ENCODE results near the gene ZNF584. TPM values are rescaled to one million over a fixed set of nuclear protein-coding genes. Genes with fewer than 3 reads are reported as not detected.

Gene ZNF584
- total RNA-seq, 2 experiments from 2014 or later, result 9.8 to 10.4 TPM

DNA sequence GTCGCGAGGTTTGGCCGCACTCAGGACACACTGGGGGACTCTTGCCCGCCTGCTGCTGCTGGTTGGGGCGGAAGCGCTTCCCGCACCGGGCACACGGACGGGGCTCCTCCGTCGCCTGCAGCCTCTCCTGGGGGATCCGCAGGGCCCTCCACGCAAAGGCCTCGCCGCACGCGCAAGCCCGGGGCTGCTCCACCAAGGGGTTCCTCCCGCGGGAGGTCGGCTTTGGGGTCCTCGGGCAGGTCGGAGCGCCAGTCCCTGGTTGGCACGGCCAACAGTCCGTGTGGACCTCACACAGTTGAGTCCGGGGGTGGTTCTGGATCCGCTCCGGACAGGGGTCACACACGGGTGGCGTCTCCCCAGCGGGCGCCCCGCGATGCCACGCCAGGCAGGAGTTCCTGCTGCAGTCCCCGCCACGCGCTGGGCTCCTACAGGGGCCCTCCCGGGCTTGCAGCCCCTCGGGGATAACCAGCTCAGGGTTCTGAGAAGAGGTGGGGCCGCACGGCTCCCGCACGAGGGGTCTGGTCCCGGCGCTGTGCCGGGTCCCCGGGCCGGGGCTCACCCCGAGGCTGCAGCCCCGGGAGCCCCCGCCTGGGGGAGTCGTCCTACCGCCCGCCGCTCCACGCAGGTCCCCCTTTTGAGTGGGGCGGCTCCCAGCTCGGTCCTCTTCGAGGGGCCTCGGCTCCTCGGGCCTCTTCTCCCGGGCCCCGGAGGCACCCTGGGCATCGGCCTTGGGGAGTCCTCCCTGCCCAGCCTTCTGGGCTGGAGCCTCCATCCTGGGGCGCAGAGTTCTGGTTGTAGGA is 39.7 kb upstream of the ZNF584 start:
- DNase-seq (ENCODE audit: low spot score), result no peak
- intact Hi-C loops (cut with micrococcal nuclease; ENCODE audit: unreplicated experiment), result no loop called here
- ChIA-PET CTCF (ENCODE audit: unreplicated experiment) (no interaction called here), POLR2A (no interaction called here)
- no peaks in the 10 kb centered on the region for H4K20me1 ChIP-seq (ENCODE audit: insufficient read depth, low read length)
- no peaks in the 10 kb centered on the region for H3K36me3 ChIP-seq (ENCODE audit: insufficient read depth, low read length)
- H3K4me1 ChIP-seq (ENCODE audit: insufficient read depth, low read length, poor library complexity, severe bottlenecking), result peaks cover 12% of the 10 kb centered on the region
- no peaks in the 10 kb centered on the region for H3K9me3 ChIP-seq (ENCODE audit: low read length)
- no TSS peak for BruUV-seq (replicated peaks)
- no peaks in the 10 kb centered on the region for H3K9me2 ChIP-seq (ENCODE audit: insufficient read depth, low read length)
- no peaks in the 10 kb centered on the region for H3K79me2 ChIP-seq (ENCODE audit: insufficient read depth, low read depth, low read length)
- TF ChIP-seq EZH2phosphoT487 (IDR thresholded peaks at IDR 0.05; ENCODE audit: borderline replicate concordance, low read depth, low read length) (no peak), CTCF (conservative IDR thresholded peaks at IDR 0.05; ENCODE audit: low read length) (no peak)
- H2AFZ ChIP-seq (ENCODE audit: low read length), result no peak overlapping the region
- H3K27ac ChIP-seq (ENCODE audit: low read depth, low read length, poor library complexity, severe bottlenecking), result no peak overlapping the region
- no peak overlapping the region for H3K4me2 ChIP-seq (ENCODE audit: low read length)
- no peak overlapping the region for H3K4me3 ChIP-seq (ENCODE audit: low read depth, low read length, poor library complexity, severe bottlenecking)

DNA sequence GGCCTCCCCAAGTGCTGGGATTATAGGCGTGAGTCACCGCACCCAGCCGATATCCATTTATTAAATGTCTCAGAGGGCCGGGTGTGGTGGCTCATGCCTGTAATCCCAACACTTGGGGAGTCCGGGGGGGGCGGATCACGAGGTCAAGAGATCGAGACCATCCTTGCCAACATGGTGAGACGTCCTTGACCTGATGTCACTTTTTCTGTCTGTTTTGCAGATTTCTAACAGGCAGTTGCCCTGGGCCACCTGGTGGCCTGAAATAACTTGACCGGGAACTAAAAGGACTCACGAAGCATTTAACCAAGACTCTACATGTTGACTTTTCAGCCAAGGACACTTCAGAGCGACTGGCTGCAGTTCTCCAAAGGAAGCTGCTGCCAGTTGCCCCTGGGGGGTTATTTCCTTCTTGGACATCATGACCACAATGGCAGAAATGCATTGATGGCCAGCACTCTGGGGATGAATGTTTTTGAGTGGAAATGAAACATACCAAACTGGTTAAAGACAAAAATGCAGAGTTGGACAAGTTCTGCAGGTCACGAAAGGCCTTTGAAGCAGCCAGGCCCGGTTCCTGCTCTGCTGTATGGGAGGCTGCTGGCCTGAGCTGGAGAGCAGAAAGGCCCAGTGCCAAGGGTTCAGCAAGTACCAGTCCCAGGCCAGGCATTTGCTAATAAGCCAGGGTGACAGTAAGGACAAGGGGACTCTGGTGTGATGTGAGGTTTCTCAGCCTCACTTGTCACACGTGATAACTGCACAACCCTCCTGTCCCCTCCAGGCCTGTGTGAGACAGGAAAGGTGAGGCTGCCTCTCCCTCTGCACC is 35.9 kb upstream of the ZNF584 start:
- POLR2A ChIA-PET, result interaction anchor here (1.2 kb wide), 1 partner anchor 10 kb away, joined by 4 read pairs; the partner anchor contains the start of gene ZNF497

More for the DNA sequence above, 35.9 kb upstream of the ZNF584 start:
- intact Hi-C loops (cut with micrococcal nuclease; ENCODE audit: unreplicated experiment), result no loop called here
- Histone ChIP-seq H3K36me3 (ENCODE audit: insufficient read depth, low read length) (no peaks in the 10 kb centered on the region), H2AFZ (ENCODE audit: low read length) (no peak overlapping the region), H3K9me2 (ENCODE audit: insufficient read depth, low read length) (no peaks in the 10 kb centered on the region), H4K20me1 (ENCODE audit: insufficient read depth, low read length) (no peaks in the 10 kb centered on the region), H3K4me1 (ENCODE audit: insufficient read depth, low read length, poor library complexity, severe bottlenecking) (peaks cover 5% of the 10 kb centered on the region), H3K27ac (ENCODE audit: low read depth, low read length, poor library complexity, severe bottlenecking) (no peak overlapping the region), H3K4me3 (ENCODE audit: low read depth, low read length, poor library complexity, severe bottlenecking) (no peak overlapping the region), H3K9me3 (ENCODE audit: low read length) (no peaks in the 10 kb centered on the region), H3K4me2 (ENCODE audit: low read length) (no peak overlapping the region), H3K79me2 (ENCODE audit: insufficient read depth, low read depth, low read length) (no peaks in the 10 kb centered on the region)
- no peak for TF ChIP-seq EZH2phosphoT487 (IDR thresholded peaks at IDR 0.05; ENCODE audit: borderline replicate concordance, low read depth, low read length)
- peak; percentile 54 for TF ChIP-seq CTCF (conservative IDR thresholded peaks at IDR 0.05; ENCODE audit: low read length)
- BruUV-seq (replicated peaks), result no TSS peak
- DNase-seq (ENCODE audit: low spot score), result peak; percentile 33
- CTCF ChIA-PET (ENCODE audit: unreplicated experiment), result no interaction called here

Data from OCI-LY7 (cell line).